Activated CD4-positive, alpha-beta T cell treated with anti-CD3 and anti-CD28 coated beads, Interleukin-10, Interleukin-2, amounts not matched to agents 100 ng/mL and 50 ng/mL, durations not matched to agents 16 hours and 8 hours (primary cell): Measurements from ENCODE around the gene XPNPEP2.

Experiments
- DNase-seq: peaks from one replicate; pipeline ENCODE4 v3.0.0-alpha.2; 2020

The XPNPEP2 gene

GRCh38 chrX:129781134-129781672 is 42.4 kb downstream of the XPNPEP2 start:
- peak; percentile 94 for DNase-seq

DNA sequence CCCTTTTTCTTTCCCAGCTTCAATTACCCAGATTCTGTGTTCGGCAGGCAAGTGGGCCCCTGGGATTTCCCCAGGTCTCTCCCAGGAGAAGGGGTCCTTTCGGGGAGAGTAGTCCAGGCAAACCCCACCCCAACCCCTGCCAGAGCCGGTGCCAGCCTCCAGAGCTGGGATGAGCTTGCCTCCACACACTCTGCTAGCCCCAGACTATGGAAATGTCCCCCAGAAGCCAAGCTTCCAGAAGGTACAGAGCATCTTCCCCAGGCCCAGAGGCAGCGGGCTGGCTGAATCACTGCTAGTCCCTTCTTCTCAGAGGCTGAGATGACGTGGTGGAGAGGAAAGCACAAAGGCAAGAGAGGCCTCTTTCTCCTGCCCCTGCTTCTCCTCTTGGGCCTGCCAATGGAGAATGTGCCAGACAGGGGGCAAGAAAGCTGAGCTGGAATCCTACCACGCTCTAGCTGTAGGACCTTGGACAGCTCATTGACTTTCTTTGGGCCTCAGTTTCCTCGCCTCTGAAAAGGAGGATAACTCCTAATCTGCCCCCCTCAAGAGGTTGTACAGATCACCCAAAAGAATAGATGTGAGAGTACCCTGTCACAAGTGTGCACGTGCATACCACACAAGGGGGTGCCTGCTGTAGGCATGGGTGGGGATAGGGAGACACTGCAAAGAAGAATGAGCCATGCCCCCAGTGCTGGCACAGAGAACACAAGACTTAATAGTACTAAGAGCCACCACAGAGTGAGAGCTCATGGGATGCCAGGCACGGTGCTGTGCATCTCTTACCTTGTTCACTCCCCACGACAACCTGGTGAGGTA is 43.1 kb downstream of the XPNPEP2 start:
- DNase-seq: peak; percentile 53

GRCh38 chrX:129782706-129783105 is 43.9 kb downstream of the XPNPEP2 start:
- no peak for DNase-seq

DNA sequence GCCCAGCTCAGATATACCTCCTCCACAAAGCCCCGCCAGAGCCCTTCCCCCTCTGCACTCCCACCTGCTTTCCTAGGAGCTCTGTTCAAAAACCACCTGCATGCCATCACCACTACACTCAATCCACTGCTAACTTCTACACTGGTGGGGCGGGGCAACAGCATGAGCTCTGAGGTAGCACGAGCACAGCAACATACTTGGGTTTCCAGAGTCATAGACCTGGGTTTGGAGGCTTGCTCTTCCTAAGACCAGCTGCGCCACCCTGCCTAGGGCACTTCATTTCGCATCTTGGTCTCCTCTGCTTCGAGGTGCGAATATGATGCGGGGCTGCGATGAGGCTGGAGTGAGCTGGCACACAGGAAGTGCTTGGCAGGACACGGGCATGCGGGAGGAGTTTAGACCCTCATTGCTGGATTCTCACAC is 44.5 kb downstream of the XPNPEP2 start:
- DNase-seq: no peak

DNA sequence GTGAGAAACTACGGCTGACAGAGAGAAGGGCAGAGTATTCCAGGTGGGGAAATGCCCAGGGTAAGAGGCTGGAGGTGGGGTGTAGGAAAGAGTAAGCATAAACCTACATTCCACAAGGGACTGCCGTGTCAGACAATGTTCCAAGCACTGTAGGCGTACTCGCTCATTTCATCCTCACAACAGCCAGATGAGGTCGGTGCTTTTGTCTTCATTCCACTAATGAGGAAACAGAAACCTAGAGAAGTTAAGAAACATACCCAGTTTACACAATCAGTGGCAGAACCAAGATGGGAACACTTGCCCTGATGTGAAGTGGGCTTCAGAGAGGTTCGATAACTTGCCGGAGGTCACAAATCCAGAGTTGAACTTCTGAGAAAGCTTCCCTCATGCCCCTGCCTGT is 45.6 kb downstream of the XPNPEP2 start:
- no peak for DNase-seq

- DNase-seq: no peak
Measured at GRCh38 chrX:129785160-129785947, 46.6 kb downstream of the XPNPEP2 start.

DNA sequence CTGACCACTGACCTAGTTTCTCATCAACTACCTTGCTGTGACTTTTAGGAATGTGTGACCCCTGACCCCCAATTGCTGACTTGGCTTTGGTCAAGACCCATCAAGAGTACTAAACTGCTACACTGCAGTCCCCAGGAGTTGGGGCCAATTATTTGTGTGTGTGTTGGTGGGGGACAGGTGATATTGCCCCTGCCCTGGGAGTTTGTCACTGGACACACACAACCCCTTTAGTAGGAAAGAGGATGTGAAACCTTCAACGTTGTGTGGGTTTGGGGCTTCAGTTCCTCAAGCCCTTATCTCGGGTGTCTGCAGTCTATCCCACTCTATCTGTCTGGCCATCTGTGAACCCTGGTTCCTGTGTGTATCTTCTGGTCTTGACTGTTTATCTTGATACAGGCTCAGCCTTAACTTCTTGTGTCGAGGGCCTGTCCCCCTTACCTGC is 47.5 kb downstream of the XPNPEP2 start:
- no peak for DNase-seq

DNA sequence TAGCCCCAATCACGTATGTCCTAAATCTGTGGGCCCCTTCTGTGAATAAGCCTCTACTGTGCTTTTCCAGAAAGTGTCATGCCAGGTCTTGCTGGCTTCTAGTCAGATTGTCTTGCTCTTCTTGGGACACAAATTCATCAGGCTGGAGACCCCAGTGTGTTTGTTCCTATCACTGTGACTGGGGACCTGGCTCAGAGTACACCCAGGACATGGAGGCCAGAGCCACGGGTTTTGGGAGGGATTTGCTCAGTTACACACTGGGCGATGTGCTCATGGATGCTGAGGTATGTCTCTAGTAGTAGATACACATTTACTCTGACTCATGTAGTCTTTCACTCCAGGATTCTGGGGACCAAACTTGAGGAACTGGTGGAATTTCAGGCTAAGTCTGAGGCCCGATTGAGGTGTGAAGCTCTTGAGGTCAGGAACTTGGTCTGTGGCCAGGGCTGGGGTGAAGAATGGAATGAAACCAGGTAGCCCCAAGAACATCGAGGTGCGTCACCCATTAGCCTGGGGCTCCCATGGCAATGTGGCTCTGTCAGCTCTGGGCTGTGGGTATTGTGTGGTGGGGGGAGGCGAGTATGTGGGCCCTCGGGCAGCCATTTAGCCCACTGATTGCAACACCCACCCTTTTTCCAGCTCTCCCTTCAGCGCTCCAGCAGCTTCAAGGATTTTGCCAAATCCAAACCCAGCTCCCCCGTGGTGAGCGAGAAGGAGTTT is 48.7 kb downstream of the XPNPEP2 start:
- no peak for DNase-seq

DNA sequence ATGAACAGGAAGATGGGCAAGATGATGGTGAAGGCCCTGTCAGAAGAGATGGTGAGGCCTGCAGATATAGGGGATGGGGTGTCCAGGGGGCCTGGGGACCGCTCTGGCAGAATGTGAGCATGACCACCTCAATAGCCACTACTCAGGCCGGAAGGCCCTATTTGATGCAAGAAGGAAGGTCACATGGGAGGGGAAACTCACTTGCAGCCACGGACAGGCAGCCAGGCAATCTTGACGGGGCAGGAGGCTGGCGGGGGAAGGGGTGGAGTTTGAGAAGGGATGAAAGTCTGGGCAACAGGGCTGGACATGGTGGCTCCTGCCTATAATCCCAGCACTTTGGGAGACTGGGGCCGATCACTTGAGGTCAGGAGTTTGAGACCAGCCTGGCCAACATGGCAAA is 49.7 kb downstream of the XPNPEP2 start:
- DNase-seq: no peak

DNA sequence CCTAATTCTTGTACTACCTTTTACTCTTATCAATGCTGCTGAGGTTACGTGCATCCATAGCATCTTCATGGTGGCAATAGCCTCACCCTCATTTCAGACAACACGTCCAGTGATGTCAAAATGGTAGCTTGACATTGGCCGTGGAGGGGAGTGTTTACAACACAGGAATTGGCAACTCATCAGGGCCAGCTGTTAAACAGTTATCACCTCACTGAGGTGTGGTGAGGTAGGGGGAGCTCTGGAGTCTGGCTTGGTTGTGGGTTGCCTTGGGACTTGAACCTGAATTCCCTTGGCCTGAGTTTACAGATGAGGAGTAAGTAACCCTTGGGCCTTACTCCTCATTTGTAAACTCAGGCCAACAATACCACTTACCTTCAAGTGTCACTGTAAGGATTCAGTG is 51.4 kb downstream of the XPNPEP2 start:
- DNase-seq: no peak

DNA sequence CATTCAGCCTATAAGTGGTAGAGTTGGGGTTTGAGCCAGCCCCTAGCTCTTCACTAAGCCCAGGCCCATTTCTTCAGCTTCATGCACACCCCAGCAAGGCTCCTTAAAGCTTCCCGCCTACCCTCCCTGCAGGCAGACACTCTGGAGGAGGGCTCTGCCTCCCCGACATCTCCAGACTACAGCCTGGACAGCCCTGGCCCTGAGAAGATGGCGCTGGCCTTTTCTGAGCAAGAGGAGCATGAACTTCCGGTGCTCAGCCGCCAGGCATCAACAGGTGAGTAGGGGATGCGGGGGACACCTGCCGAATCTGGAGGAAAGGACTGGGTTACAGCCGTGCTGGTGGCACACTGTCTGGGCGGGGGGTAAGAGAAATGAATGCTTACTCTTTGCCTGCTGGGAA is 52.0 kb downstream of the XPNPEP2 start:
- no peak for DNase-seq

DNA sequence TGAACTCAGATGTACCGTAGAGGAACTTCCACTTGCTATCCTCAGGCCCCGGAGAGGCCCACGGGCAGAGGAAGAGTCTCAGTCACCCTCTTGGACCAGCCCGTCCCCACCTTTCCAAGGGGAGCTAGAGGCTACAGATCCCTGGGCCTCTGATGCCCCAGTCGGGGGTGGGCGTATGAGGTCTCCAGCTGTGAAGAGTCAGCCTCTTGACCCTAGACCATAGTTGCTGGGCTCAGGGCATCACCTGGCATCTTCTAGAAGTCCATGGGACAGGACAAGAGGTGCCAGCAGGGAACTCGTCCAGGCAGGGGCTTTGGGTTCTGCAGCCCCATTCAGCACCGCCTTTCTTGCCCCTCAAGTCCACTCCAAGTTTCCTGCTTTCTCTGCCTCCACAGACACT is 52.6 kb downstream of the XPNPEP2 start:
- DNase-seq: no peak

GRCh38 chrX:129791961-129792570 is 53.3 kb downstream of the XPNPEP2 start:
- no peak for DNase-seq

DNA sequence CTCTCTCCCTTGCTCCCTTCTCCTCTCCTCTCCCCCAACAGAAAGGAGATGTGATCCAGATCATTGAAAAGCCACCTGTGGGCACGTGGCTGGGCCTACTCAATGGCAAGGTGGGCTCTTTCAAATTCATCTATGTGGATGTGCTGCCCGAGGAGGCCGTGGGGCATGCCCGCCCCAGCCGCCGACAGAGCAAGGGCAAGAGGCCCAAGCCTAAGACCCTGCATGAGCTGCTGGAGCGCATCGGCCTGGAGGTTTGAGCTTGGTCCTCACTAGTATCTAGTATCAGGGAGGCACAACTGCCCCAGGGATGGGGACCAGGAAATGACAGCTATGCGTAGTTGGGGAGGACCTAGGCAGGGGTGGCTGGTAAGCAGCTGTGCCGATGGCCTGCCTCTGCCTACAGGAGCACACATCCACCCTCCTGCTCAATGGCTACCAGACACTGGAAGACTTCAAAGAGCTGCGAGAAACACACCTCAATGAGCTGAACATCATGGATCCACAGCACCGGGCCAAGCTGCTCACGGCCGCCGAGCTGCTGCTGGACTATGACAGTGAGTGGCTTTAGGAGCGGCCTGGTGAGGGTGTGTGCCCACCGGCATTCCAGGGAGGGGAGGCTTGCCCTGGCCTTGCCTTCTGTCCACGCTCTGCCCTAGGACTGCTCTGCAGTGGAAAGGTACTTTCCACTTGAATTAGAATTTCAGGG is 54.0 kb downstream of the XPNPEP2 start:
- no peak for DNase-seq

DNA sequence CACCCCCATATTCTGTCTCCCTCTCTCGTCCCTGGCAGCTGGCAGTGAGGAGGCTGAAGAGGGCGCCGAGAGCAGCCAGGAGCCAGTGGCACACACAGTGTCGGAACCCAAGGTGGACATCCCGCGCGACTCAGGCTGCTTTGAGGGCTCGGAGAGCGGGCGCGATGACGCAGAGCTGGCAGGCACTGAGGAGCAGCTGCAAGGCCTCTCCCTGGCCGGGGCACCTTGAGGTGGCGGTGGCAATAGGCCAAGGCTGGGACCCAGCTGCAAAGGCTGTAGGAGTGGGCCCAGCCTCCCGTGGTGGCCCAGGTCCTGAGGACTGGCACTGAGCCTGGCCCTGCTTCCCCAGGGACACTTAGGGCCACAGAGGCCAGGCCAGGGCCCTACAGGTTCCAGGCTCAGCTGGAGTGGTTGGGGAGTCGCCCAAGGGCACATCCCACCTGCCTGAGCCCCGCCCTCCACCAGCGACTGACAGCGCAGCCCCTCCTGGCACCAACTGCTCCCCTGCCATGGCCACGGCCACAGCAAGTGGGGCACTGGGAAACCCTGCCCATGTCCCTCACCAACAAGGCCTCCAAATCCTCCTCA is 54.9 kb downstream of the XPNPEP2 start:
- DNase-seq: no peak

DNA sequence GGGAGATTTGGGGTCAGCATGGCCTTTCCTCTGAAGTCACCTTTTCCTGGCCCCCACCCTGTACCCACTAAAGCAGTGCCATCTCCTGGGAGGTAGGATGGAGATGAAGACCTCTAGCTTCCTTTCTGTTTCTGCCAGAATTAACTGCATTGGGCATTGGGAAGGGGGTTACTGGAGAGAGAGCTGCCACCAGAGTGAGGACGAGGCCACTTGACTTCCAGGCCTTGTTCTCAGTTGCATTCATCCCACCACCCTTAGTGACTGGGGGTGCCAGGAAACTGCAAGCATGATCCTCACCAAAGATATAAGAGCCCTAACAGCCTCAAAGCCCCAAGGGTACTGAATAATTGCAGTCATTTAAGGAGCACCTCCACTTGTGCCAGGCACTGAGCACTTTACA is 56.8 kb downstream of the XPNPEP2 start:
- no peak for DNase-seq

- no peak for DNase-seq
Measured at GRCh38 chrX:129797251-129797906, 58.6 kb downstream of the XPNPEP2 start.

DNA sequence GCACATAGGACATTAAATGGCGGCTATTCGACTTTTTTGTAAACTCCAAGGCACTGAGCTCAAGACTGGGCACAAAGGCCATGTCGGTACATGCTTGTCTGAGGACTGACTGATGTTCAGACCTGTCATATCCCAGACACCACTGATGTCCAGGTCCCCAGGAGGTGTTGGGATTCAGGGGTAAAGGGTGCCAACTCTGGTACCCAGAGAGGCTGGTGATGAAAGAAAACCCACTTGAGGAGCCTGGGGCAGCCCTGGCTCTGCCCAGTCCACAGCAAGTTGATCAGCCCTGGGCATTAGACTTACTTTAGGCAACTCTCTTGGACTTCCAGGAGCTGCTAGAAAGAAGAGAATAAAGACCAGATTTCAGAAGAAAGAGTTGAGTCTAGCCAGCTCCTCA is 59.7 kb downstream of the XPNPEP2 start:
- DNase-seq: no peak

DNA sequence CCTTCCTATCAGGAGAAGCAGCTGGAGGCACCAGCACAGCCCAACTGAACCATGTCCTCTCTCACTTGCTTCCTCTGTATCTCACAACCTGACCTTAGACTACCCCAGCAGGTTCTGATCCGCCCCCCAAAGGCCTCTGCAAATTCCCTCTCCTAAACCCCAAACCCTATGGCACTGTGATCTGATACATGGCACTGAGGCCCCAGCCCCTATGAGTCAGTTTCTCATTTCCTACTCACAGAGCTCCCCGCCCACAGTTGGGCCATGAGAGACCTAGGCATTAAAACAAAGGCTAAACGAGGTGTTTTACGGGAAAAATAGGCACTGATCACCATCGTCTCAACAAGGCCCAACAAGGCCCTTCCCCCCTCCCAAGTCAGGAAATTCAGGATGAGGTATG is 60.1 kb downstream of the XPNPEP2 start:
- DNase-seq: peak; percentile 45

- DNase-seq: no peak
Measured at GRCh38 chrX:129800186-129800585, 61.4 kb downstream of the XPNPEP2 start.

- DNase-seq: no peak
Measured at GRCh38 chrX:129802863-129803262, 64.1 kb downstream of the XPNPEP2 start.
